Hippocampal formation (tissue), 2 donors: ENCODE results near the gene PABPC4L.
"Not testable (repeated sequence)": the region's sequence is repeated elsewhere in the genome, so short reads cannot be mapped to it uniquely, and the experiment has no call there.

Experiments
- DNase-seq, 2 donors: peaks; one replicate each; lab custom pipeline; 2025; lab: John Stamatoyannopoulos, UW

The PABPC4L gene

GRCh38 chr4:134201216-134202161 is at the start of gene PABPC4L:
Gene PABPC4L (minus strand): TSS chr4:134201789. CDS start chr4:134201019, 770 bp downstream.
- DNase-seq: no peak

GRCh38 chr4:134251322-134251721 is 49.7 kb upstream of the PABPC4L start:
- no peak for DNase-seq

GRCh38 chr4:134243742-134244713 is 42.4 kb upstream of the PABPC4L start:
- DNase-seq: no peak

GRCh38 chr4:134219043-134219442 is 17.5 kb upstream of the PABPC4L start:
- no peak for DNase-seq

GRCh38 chr4:134216411-134216810 is 14.8 kb upstream of the PABPC4L start:
- DNase-seq: no peak

- no peak for DNase-seq
Observed at GRCh38 chr4:134215620-134216344, 14.2 kb upstream of the PABPC4L start.

- not testable (repeated sequence) for DNase-seq
Observed at GRCh38 chr4:134207955-134208354, 6.4 kb upstream of the PABPC4L start.

GRCh38 chr4:134202166-134202956 is 772 bp upstream of the PABPC4L start:
- DNase-seq: no peak

- no peak for DNase-seq
Observed at GRCh38 chr4:134200811-134201215, 776 bp downstream of the PABPC4L start.

- DNase-seq: no peak
Observed at GRCh38 chr4:134189949-134190348, 11.6 kb downstream of the PABPC4L start.

- no peak for DNase-seq
Observed at GRCh38 chr4:134189480-134189879, 12.1 kb downstream of the PABPC4L start.

GRCh38 chr4:134178706-134179105 is 22.9 kb downstream of the PABPC4L start:
- no peak for DNase-seq

GRCh38 chr4:134174271-134174670 is 27.3 kb downstream of the PABPC4L start:
- DNase-seq: no peak

- DNase-seq: no peak
Observed at GRCh38 chr4:134160211-134160610, 41.4 kb downstream of the PABPC4L start.

- DNase-seq: no peak
Observed at GRCh38 chr4:134154097-134154496, 47.5 kb downstream of the PABPC4L start.

GRCh38 chr4:134147941-134148340 is 53.6 kb downstream of the PABPC4L start:
- DNase-seq: no peak
